H1 (cell line): Measurements from ENCODE around the gene SCAPER. TPM values are rescaled to one million over a fixed set of nuclear protein-coding genes. Genes with fewer than 3 reads are reported as not detected.

Experiments used
- ZNF274 ChIP-seq: IDR thresholded peaks from 2 replicates; pipeline ENCODE4 v1.7.0; 2012; ENCODE audit warnings: low read length, borderline replicate concordance; ENCODE audit errors: extremely low read depth
- polyA plus RNA-seq, 7 experiments: library from polyadenylated mRNA; depleted of rRNA in 3 of 7; stranded (reverse) in 5 of 7; unstranded in 2 of 7; fragments of >200 nt in 5 of 7; fragments of 200-250 nt in 2 of 7; gene quantifications; 1 replicate in 5 of 7; 2 replicates in 1 of 7; 4 replicates in 1 of 7; pipeline versions ENCODE4 v1.2.1 to v1.2.3, GENCODE V29; 2011 to 2013; ENCODE audit warnings: missing spikeins in 2 of 7, mixed read lengths in 2 of 7
- total RNA-seq: library from RNA; stranded (reverse); fragmentation: NEBNext Ultra II Directional; extraction: Animal tissue kit (Norgen Biotek cat#: 25700); gene quantifications from 2 replicates; pipeline ENCODE4 v1.2.1, GENCODE V29; 2021

SCAPER gene
- total and polyA plus RNA-seq, 2 of the 8 experiments (the other 6 are each of a cell fraction or from before 2014, with no cell fraction given) = 1.6 to 6.8 TPM

GRCh38 chr15:76353903-76354302, 551.2 kb downstream of the SCAPER start (continued):
- no peak for TF ChIP-seq ZNF274
